HL-60 (cell line): ENCODE measurements around the gene CDA.

Experiments
- POLR2AphosphoS5 ChIP-seq: IDR thresholded peaks from 2 replicates; pipeline ENCODE4 v1.6.1; 2012; ENCODE audit warnings: low read depth
- TF ChIP-seq, protein P1 (sequence below): IDR thresholded peaks from one replicate; pipeline ENCODE4 v1.5.1; 2011; ENCODE audit warnings: low read length, control low read depth, inconsistent platforms; ENCODE audit not compliant: insufficient read depth

DNA sequence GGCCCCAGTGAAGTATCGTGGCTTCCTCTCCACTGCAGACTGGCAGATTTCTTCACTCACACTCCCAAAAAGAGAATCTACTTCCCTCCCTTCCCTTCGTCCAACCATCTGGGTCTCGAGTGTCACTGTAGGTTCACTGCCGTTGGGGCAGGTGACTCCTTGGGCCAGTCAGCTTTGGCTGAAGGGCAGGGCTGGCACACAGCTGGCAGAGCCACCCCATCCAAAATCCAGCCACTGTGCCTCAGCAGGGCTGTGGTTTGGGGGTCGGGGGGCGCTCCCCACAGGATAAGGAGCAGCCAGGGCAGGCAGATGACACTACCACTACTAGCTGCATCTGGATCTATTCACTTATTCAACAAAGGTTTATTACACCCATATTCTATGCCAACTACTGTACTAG, 54.2 kb downstream of the CDA start:
- TF ChIP-seq POLR2AphosphoS5: no peak
- TF ChIP-seq, protein P1, sequence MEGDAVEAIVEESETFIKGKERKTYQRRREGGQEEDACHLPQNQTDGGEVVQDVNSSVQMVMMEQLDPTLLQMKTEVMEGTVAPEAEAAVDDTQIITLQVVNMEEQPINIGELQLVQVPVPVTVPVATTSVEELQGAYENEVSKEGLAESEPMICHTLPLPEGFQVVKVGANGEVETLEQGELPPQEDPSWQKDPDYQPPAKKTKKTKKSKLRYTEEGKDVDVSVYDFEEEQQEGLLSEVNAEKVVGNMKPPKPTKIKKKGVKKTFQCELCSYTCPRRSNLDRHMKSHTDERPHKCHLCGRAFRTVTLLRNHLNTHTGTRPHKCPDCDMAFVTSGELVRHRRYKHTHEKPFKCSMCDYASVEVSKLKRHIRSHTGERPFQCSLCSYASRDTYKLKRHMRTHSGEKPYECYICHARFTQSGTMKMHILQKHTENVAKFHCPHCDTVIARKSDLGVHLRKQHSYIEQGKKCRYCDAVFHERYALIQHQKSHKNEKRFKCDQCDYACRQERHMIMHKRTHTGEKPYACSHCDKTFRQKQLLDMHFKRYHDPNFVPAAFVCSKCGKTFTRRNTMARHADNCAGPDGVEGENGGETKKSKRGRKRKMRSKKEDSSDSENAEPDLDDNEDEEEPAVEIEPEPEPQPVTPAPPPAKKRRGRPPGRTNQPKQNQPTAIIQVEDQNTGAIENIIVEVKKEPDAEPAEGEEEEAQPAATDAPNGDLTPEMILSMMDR: no peak
